NCI-H226 (cell line): ENCODE results near the gene ADAM15.
A peak's percentile ranks its signal among the peaks of the same experiment; 100 is the strongest.

Experiments used
- DNase-seq: peaks from one replicate; pipeline ENCODE4 v3.0.0-alpha.2; 2015

The ADAM15 gene

GRCh38 chr1:155086856-155087535, 35.9 kb downstream of the ADAM15 start:
- DNase-seq, result no peak

- DNase-seq, result peak; percentile 62
Observed at GRCh38 chr1:155091071-155092051, 40.2 kb downstream of the ADAM15 start.

- DNase-seq, result no peak
Observed at GRCh38 chr1:155092131-155092530, 41.0 kb downstream of the ADAM15 start.

GRCh38 chr1:155092641-155093040, 41.5 kb downstream of the ADAM15 start:
- no peak for DNase-seq

- DNase-seq, result peak; percentile 37
Observed at GRCh38 chr1:155093911-155094621, 43.0 kb downstream of the ADAM15 start.

GRCh38 chr1:155094622-155094948, 43.5 kb downstream of the ADAM15 start:
- no peak for DNase-seq

- DNase-seq, result no peak
Observed at GRCh38 chr1:155099331-155099730, 48.2 kb downstream of the ADAM15 start.

GRCh38 chr1:155103325-155103724, 52.2 kb downstream of the ADAM15 start:
- DNase-seq, result no peak

GRCh38 chr1:155104605-155105534, 53.8 kb downstream of the ADAM15 start:
- no peak for DNase-seq

GRCh38 chr1:155105604-155106011, 54.5 kb downstream of the ADAM15 start:
- DNase-seq, result no peak

GRCh38 chr1:155106862-155107261, 55.7 kb downstream of the ADAM15 start:
- DNase-seq, result no peak

GRCh38 chr1:155107309-155108264, 56.5 kb downstream of the ADAM15 start:
- DNase-seq, result no peak

GRCh38 chr1:155108296-155108695, 57.2 kb downstream of the ADAM15 start:
- DNase-seq, result no peak

- no peak for DNase-seq
Observed at GRCh38 chr1:155110381-155110780, 59.3 kb downstream of the ADAM15 start.

- DNase-seq, result no peak
Observed at GRCh38 chr1:155110826-155111225, 59.7 kb downstream of the ADAM15 start.
